HG03135 (cell line): ENCODE data around the gene DPH5.

Experiments used
- ATAC-seq: cut with Tn5 transposase; IDR thresholded peaks from one replicate; pipeline ENCODE4 v1.9.1; 2021; ENCODE audit warnings: mild to moderate bottlenecking, moderate library complexity; ENCODE audit not compliant: unreplicated experiment

The DPH5 gene

DNA sequence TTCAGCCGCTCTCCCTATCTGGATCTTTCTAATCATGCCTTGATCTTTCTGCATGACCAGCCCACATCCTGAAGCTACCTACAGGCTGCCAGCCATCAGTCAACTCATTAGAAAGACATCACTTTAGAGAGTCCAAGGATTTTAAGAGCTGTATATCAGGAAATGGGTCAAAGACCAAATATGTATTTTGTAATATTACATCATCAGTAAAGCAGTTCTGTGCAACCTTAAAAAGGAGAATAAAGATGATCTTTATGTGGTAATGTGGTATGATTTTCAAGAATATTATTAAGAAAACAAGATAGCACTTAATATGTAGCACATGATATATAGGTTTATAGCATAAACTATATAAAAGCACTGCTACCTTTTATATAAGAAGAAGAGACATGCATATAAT is 82.1 kb downstream of the DPH5 start:
- no peak for ATAC-seq

DNA sequence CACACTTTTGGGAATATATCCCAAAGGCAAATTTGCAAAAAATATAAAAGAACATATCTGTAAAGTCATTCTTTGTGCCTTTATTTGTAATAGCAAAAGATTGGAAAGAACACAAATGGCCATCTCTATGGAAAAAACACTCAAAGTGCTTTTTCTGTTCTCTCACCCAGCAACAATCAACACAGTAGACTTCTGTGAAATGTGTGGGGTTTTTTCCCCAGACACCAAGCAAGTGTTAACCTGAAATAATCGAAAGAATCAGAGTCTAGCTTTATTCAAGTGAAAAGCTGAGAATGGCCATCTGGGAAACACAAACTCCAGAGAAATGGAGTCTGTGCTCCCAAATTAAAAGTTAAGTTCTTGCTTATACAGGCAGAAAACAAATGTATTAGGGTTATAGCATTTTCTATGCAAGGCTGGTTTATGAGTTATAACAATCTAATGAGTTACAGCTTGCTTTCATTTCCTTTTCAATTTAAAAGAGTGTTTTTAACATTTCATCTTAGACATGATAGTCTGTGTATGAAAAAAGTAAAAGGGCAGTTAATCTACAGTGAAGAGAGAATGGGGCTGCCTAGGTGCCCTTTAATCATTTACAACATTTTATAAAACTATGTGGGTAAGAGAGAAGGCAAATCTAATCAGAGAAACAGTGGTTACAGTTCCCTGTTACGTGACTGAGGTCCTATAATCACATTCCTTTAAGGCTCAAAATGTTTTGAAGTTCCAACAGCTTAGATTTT is 83.1 kb downstream of the DPH5 start:
- no peak for ATAC-seq

DNA sequence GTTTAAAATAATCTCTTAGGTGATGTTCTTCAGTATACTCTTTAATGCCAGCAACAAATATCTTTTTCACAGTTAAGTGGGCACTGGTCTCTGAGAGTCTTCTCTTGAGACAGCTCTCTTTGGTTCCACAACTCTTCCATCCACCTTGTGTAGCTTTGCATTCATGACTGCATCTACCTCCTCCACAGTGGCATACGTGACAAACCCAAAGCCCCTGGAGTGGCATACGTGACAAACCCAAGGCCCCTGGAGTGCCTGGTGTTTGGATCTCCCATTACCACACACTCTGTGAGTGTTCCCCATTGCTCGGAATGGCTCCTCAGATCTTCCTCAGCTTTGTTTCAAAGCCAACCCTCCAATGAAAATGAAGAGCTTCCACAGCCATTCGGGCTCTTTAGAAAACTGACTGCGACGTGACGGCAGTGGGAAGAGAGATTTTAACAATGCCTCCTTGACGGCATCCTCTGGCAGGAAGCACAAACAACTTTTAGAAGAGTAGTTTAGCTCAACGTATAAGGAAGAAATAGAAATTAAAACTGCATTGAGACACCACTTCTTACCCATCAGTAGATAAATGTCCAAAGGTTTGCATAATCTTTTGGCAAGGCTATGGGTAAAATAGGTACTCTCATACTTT is 83.9 kb downstream of the DPH5 start:
- no peak for ATAC-seq

DNA sequence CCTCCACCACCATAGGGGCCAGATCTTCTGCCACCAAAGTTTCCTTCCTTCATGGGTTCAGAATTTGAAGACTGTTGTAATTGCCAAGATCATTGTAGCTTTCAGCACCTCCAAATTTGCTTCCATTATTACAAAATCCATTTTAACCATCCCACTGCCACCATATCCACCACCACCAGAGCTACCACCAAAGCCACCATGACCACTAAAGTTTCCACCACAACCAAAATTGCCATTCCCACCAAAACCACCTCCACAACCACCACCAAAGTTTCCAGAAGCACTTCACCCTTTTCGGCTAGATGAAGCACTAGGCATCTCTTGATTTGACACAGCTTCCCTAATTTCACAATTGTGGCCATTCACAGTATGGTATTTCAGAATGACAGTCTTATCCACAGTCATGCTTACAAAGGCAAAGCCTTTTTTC is 84.5 kb downstream of the DPH5 start:
- ATAC-seq, result no peak
